ENCODE data around the gene MUC5B.

DNA sequence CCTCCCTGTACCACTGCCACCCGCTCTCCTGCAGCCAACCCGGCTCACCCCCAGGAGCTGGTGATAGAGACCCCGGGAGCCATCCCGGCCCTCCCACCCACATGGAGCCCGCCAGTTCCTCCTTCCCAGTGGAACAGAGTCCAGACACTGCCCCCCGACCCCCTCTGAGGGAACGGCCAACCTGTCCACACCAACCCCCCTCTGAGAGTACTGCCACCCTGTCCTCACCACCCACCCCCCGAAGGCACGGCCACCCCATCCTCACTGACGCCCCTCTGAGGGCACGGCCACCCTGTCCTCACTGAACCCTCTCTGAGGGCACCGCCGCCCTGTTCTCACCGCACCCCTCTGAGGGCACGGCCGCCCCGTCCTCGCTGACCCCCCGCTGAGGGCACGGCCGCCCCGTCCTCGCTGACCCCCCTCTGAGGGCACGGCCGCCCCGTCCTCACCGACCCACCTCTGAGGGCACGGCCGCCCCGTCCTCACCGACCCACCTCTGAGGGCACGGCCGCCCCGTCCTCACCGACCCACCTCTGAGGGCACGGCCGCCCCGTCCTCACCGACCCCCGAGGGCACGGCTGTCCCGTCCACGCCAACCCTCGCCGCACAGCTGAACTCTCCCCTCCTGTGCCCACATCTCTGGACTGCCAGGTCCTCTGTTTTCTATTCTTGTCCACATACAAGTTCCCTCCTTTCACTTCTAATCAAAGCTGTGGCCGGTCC, 68.6 kb downstream of the MUC5B start:
- TF ChIP-seq, protein P1, sequence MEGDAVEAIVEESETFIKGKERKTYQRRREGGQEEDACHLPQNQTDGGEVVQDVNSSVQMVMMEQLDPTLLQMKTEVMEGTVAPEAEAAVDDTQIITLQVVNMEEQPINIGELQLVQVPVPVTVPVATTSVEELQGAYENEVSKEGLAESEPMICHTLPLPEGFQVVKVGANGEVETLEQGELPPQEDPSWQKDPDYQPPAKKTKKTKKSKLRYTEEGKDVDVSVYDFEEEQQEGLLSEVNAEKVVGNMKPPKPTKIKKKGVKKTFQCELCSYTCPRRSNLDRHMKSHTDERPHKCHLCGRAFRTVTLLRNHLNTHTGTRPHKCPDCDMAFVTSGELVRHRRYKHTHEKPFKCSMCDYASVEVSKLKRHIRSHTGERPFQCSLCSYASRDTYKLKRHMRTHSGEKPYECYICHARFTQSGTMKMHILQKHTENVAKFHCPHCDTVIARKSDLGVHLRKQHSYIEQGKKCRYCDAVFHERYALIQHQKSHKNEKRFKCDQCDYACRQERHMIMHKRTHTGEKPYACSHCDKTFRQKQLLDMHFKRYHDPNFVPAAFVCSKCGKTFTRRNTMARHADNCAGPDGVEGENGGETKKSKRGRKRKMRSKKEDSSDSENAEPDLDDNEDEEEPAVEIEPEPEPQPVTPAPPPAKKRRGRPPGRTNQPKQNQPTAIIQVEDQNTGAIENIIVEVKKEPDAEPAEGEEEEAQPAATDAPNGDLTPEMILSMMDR (conservative IDR thresholded peaks at IDR 0.05; ENCODE audit: low read depth, low read length): no peak
- TF ChIP-seq EZH2 (IDR thresholded peaks at IDR 0.05; ENCODE audit: borderline replicate concordance, low read depth, low read length, poor library complexity, severe bottlenecking): no peak
